HG03575 (cell line): ENCODE data around the gene GSG1L2.

Experiments used
- ATAC-seq: cut with Tn5 transposase; IDR thresholded peaks from one replicate; pipeline ENCODE4 v1.9.1; 2021; ENCODE audit not compliant: unreplicated experiment, insufficient number of reproducible peaks, low FRiP score; ENCODE audit errors: extremely low read depth

Gene GSG1L2

DNA sequence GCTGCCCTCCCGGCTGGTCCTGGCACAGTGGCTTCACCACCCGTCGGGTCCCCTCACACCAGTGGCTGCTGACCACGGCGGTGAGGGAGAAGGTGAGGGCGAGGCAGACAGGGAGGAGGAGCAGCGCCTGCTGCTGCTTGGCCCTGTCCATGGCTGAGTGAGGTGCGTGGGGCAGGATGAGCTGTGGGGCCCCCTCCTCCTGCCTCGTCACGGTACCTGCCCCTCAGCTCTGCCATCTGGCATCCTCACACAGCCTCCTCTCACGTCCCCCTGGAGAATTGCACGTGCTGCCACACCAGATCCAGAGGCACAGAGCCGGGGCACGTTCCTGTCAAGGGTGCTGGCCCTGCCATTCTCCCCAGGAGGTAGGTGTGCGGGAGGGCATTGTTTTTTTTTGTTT, at the start of gene GSG1L2:
TSS of gene GSG1L2 (minus strand) at position 159 of the 400 bp plus-strand sequence. CDS start at position 151, 8 bp downstream.
- no peak for ATAC-seq

DNA sequence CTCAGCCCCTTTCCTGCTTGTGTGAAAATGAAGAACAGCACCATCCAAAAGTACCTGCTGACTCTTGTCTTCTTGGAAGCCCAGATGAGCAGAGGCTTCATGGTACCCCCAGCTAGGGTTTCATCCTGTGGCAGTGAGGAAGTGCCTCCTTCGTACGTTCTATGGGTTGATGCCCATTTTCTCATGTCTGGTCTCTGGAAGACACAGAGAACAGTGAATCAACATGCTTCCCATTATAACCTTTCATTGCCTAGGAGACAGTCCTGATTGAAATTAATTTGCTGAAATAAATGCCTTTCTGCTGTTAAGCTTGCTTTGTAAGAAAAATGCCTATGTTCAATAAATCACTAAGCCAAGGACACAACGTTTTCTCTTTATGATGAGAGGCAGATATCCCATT, 46.7 kb upstream of the GSG1L2 start:
- ATAC-seq, result no peak

DNA sequence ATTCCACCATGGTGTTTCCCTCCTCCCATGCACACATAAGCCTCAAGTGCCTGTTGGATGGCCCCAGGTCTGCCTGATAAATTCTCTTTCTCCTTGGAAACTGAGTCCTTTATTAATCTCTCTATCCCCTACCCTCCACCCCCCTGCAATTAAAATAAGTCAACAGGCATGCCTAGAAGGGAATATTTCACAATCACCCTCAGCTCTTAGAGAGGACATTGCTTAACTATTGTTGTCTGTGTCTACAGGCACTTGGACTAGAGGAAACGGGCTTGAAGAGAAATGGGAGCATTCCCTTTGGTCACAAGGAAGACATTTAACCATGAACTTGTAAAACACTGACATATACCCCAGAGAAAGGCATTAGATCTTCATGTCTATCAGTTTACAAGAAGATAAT, 43.7 kb upstream of the GSG1L2 start:
- no peak for ATAC-seq

DNA sequence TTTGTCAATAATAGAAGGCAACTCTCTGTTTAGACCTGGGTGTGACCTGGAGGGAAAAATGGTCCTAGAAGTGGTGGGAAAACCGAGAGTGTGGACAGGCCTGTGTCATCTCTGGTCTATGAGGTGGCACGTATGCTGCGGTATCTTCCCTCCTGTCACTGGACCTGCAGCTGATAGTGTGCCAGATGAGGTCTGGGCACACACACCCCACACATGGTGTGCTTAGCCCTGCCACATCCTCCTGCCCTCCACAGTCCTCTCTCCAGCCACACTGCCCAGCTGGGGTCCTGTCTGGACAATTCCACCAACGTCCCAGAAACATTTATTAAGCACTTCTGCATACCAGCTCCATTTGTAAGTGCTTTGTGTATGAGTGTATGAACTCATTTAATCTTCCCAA, 41.1 kb upstream of the GSG1L2 start:
- ATAC-seq, result no peak

DNA sequence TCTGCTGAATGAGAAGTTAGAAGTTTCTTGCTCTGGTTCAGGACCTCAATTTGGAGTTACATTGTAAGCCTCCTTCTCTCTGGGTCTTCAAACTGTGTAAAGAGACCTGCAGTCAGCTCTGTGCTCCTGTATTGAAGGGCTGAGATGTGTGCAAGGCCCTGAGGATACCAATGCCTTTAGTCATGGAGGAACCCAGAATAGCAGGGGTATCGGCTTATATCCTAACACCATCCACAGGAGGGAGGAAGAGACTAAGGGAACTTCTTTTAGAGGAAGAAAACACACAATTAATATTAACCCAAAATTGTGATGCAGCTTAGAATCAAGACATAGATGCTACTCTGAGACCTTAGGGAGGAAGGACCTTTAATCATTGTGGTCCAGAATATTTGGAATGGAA, 40.3 kb upstream of the GSG1L2 start:
- no peak for ATAC-seq

DNA sequence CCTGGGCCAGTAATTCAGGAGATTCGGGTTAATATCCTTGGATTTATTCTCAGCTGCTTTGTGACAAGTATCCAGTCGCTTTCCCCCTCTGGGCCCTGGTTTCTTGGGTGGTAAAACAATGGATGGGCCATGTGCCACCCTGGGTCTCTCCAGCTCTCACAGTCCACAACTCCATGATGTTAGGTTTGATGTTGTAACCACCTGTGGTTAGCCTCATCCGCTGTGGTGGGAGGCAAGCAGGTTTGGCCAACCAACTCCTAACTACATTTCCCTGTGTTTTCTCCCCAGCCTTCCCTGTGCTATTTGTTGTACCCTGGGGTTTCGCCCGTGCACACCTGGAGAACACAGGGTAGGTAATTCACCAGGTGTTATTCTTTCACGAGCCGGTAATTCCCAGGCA, 39.0 kb upstream of the GSG1L2 start:
- no peak for ATAC-seq

DNA sequence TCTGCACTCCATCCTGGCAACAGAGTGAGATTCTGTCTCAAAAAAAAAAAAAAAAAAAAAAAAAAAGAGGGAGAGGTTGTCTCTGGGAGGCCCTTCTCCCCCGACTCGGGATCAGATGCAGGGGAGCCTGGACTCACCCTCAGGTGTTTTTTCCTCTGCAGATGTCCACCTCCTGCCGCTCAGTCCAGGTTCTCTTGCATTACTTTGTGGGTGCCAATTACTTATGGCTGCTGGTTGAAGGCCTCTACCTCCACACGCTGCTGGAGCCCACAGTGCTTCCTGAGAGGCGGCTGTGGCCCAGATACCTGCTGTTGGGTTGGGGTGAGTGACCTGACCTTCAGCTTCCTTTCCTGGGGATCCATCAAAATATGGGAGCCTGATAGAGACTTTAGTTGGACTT, 37.9 kb upstream of the GSG1L2 start:
- ATAC-seq, result no peak

DNA sequence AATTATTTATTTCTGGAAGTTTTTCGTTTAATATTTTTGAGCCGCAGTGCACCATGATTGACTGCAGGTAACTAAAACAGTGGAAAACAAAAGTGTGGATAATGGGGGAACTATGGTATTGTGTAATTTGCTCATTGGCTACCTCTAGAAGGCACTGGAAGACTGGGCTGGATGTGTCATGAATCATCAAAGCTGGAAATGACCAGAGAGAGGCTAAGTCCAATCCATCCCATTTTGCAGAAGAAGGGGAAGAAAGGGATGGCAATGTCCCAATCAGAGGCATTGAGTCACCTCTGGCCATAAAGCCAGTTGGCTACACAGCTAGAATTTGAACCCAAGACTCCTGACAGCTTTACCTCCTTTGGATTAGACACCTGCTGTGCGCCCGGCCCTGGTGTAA, 33.2 kb upstream of the GSG1L2 start:
- ATAC-seq, result no peak

DNA sequence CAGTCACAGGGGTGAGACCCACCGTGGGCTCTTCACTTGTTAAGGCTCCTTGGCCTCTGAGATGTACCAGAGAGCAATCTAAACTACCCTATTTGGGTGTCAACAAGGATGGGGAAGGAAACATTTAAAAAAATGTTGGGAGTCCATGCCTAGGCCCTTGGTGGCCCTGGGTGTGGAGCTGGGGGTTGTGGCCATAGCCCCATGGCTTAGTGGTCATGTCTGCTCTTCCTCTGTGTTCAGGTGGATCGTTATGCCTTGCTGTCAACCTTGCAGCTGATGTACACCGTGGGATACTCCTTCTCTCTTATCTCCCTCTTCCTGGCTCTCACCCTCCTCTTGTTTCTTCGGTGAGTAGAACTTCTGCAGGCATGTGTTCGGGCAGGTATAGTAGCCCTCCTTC, 32.4 kb upstream of the GSG1L2 start:
- ATAC-seq, result no peak

DNA sequence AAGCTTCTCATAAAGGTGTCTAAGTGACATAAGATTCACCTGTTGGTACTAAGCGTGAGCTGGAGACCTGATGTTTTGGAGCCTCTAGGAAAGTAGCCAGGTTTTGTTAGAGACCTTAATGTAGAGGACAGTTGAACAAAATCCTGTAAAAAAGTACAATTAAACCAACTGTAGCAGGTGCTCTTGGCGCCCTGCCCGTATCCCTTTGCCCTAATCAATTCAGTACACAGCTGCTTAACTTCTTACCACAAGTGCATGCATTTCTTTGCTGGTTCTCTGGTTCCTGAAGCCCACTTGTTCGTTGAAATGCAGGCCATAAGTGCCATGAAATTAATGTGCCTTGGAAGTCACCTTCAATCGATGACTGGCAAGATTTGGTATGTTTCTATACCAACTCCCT, 28.3 kb upstream of the GSG1L2 start:
- no peak for ATAC-seq

DNA sequence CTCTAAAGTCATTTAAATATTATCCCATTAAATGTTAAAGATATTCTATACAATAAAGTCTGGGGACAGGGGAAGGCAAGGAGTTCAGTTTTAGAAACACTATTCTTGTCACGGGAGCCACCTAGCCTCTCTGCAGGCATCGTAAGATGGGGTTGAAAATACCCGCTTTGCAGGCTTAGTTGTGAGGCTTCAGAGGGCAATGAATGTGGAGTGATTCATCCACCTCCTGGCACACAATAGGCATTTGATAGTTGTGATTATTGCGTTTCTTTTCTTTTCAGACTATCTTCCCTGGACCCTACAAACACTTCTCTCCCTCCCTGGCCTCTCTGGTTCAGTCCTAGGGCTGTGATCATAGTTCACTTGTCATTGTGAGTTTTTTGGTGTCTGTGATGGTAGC, 23.4 kb upstream of the GSG1L2 start:
- no peak for ATAC-seq

DNA sequence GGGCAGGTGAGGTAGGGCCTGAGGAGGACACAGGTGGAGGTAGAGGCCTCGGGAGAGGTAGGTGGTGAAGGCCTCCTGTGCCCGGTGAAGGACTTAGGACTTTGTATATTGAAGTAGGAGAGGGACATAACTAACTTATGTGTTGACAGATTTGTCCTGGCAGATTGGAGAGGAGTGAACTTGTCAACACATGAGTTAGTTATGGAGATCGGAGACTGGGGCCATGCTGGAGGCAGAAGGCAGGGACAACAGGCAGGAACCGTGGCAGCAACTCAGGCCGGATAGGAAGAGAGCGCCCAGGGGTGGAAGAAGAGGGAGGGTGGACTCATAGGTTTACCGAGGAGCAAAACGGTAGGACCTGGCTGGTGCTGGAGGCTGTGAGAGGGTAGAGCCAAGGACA, 22.3 kb upstream of the GSG1L2 start:
- ATAC-seq, result no peak

DNA sequence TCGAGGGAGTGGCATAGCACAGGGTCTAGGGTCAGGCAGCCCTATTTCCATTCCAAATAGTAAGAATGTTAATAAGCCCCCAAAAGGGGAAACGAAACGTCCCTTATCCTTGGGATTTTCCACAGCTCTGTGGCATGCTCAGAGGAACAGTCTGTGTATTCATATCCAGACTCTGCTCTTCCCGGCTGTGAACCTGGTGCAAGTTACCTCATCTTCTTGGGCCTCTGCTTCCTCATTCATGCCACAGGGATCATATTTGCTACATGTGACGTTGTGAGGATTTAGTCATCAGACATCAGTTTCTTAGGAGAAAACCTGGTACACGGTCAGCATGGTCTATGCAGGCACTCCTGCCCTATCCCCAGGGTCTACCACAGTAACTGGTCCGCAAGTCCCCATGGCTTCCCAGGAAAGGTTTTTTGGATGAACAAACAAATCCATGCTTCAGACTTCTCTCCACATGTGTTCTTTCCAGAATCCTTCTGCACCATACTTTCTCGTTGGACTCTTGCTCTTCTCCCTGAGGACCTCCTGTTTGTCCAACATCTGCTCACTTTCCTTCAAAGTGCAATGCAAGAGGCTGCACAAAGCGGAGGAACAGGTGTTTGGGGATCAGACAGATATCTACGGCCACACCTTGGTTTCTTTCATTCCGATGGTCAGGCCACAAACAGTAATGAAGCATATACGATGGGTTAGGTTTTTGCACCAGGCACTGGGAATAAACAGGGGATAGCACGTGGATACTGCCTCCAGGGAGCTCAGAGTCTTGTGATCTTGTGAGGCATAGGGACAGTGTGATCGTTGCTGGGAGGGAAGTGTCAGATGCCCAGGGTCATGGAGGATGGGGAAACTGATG, 21.5 kb upstream of the GSG1L2 start:
- ATAC-seq, result no peak

DNA sequence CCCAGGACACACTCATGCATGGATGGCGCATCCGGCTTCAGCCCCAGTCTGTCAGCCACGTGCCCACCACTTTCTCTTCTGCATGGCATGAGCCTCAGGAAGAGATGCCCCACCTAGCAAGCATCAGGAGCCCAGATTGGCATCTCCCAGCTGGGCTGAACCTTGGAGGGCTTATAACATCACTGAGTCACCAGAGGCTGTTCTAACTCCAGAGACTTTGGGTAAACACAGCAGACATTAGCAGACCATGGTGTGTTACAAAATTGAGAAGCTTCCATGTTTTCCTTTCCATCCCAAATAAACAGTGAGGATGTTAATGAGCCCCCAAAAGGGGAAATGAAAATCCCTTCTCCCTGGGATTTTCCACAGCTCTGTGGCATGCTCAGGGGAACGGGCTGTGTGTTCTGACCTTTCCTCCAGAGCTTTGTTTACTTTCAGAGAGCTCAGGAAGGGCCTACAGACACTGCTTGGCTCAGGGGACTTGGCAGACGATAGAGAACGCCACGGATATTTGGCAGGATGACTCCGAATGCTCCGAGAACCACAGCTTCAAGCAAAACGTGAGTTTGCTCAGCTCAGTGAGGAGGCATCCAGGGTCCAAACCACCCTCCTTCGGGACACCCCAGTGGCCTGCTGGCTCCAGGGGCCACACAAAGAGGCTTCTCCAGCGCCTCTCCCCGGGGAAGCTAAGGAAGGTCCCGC, 20.3 kb upstream of the GSG1L2 start:
- no peak for ATAC-seq

DNA sequence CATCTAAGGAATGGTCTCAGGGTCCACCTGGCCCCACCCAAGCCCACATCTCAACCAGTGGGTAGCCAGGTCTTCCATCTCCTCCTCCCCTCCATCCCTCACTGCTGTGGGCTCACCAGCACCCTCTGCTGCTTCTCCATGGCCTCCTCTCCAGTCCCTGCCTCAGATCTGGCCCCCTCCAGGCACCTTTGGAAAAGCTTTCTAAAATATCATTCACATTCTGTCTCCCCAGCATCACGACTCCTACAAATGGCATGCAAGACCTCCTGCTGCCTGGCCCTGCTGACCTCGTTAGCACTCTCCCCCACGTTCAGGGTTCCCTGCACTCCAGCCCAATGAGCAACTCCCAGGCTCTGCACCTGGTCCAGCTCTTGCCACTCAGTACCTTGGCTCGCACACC, 17.6 kb upstream of the GSG1L2 start:
- ATAC-seq, result no peak

DNA sequence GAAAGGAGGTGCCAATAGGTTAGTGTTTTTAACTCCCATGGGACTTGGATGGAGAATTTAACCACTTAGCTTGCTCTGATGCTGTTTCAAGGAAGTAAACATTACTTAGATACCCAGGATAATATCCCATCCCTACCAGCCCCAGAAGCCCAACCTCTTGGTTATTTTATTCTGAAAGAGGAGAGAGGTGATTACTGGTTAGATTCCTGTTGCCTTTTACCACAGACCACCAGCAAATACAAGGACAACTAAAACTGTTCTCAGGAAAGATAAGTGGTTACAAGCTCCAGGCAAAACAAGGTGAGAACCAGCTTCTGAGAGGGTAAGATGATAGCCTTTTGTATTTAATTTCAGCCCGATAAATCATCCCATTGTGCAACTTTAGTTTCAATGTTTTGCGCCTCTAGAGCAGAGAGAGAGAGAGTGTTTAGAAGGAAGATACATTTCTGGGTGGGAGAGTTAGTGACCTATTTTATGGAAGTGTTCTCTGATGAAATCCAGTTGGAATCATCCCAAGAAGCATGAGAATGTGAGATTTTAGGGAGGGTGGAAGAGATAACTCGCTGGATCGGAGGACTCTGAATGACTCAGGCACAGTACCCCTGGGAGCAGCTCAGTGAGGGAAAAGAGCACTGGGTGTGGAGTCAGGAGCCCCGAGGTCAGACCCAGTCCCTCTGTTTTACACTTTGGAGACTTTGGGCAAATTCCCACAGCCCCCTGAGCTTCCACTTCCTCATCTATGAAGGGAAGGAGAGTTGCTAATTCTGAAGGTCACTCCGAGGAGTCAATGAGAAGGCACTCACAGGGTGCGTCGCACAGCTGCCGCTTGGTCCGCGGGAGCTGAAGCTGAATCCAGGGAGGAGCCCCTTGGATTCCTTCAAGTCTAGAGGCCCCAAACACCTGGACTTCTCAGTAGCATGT, 15.9 kb upstream of the GSG1L2 start:
- no peak for ATAC-seq

DNA sequence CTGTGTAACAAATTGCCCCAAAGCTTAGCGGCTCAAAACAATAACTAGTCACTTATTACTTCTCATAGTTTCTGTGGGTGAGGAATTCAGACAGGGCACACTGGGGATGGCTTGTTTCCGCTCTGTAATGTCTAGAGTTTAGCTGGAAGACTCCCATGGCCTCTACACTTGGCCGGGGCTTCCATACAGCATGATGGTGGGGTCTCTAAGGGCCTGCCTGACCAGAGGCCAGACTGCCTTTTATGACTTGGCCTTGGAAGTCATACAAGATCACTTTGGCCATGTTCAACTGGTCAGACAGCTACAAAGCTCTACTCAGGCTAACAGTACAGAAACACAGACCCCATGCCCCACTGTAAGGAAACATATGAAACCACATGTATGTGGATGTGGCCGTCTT, 12.0 kb upstream of the GSG1L2 start:
- ATAC-seq, result no peak

DNA sequence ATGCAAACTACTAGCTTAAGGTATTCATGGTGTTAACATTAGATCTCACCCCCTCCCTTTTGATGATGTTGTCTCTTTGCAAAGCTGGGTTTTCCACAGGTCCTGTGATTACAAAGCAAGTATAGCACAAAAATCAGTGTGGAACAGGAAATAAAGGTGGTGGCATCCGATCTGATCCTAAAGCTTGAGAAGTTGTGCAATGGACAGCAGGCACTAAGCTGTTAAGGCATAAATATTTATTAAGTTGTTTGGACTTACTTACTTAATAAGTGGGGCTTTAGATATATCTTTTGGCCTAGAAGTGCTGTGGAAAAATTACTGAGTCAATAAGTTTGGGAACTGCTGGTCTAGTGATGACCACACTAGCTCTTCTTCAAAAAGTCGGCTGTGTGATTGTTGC, 8.8 kb upstream of the GSG1L2 start:
- no peak for ATAC-seq

DNA sequence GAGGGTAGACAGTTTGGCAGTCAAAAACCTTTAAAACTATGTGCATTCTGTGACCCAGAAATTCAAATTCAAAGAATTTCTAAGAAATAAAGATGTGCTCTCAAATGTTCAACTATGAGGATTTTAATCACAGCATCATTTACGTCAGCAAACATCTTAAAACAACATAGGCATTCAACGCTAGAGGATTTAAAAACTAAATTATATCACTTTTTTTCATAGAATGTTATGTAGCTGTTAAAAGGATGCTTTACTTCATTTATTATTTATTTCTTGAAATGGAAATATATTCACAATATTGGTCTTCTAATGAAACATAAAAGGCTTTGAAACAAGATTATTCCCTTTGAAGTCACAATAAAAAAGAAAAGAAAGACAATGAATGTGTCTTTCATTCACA, 7.5 kb upstream of the GSG1L2 start:
- no peak for ATAC-seq
